NCI-H2081 (cell line): ENCODE results near the gene EVX1.
A peak's percentile ranks its signal among the peaks of the same experiment; 100 is the strongest.

Experiments used
- DNase-seq, 2 experiments: peaks; one replicate each; lab custom pipeline; 2025; lab: John Stamatoyannopoulos, UW

The EVX1 gene

GRCh38 chr7:27235387-27236311 lies 7.0 kb upstream of the EVX1 start:
- peak; percentile 72 to 81 for DNase-seq

GRCh38 chr7:27237735-27238334 lies 4.8 kb upstream of the EVX1 start:
- DNase-seq = no peak

DNA sequence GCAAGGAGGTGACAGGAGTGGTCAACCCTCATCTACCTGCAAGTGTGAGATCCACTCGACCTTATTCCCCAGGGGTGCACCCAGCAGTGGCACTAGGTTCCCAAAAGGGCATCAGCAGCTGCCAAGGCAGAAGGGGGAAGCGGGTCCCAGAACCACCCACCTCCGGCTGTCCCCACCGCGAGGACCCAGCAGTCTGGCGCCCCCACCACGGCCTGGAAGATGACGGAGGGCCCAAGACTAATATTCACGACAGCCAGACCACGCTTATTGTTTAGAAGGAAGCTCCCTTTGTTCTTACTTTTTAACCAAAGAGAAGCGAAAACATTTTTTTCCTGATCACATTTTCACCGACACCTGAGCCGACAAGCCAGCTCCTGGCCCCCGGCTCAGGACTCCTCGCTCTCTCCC lies 3.6 kb upstream of the EVX1 start:
- DNase-seq = no peak

DNA sequence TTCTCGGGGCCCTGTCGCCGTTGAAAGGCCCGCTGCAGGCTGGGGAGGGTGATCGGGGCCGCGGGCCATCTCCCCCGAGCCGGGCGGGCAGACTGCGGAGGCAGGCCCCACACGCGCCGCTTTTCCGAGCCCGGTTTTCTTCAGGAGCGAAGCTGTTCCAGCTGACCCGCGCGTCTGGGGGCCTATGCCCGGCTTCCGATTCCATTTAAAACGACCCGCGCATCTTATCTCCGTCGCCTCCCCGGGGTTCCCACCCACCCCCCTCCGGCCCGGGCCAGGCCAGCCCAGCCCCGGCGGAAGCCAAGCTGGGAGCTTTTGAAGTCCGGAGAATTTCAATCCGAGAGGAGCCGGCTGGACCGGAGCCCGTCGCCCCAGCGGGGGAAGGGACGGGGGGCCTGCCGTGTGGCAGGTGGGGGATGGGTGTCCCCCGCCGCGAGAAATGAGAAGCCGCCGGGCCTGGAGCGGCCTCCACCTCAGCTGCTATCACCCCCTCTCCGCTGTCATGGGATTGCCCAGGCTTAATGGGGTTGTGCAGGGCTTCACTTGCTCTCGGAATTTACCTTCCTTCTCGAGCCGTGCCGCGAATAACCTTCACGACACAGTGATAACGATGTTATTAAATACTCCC lies 3.1 kb upstream of the EVX1 start:
- DNase-seq = no peak

- no peak for DNase-seq
These were observed 2.4 kb upstream of the EVX1 start for GRCh38 chr7:27240015-27240731.

GRCh38 chr7:27241189-27242056 lies 1.2 kb upstream of the EVX1 start:
- DNase-seq = no peak

GRCh38 chr7:27242154-27242553 lies 448 bp upstream of the EVX1 start:
- DNase-seq = no peak

DNA sequence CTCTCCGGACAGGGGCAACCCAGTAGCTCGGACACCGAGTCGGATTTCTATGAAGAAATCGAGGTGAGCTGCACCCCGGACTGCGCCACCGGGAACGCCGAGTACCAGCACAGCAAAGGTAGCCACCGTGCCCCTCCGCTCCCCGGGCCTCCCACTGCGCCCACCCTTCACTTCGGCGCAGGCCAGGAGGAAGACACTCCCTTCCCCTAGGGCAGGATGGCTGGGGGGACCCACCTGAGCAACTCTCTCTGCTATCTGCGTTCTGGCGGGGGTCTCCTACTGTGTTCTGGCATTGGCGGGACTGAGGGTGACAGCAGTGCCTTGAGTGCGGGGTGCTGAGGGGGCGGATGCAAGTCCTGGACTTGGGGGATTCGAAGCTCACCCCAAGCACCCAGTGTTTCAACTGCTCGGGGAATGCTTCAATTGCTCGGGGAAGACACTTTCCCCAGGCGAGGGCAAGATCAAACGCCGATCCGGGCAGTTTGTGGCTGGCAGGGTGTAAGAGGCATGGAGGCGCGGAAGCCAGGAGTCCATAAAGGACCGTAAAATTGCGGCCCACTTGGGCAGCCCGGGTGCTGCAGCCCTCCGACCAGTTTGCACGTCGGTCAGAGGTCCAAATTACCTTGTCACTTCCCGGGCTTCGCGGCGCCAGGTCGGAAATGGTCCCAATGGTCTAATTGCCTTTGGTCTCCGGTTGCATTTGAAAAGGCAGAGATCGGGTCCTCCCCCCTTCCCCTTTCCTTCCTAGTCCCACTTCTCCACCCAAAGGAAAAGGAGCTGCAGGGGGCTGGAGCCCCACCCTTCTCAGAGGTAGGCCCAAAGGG lies 950 bp downstream of the EVX1 start:
- DNase-seq = no peak

DNA sequence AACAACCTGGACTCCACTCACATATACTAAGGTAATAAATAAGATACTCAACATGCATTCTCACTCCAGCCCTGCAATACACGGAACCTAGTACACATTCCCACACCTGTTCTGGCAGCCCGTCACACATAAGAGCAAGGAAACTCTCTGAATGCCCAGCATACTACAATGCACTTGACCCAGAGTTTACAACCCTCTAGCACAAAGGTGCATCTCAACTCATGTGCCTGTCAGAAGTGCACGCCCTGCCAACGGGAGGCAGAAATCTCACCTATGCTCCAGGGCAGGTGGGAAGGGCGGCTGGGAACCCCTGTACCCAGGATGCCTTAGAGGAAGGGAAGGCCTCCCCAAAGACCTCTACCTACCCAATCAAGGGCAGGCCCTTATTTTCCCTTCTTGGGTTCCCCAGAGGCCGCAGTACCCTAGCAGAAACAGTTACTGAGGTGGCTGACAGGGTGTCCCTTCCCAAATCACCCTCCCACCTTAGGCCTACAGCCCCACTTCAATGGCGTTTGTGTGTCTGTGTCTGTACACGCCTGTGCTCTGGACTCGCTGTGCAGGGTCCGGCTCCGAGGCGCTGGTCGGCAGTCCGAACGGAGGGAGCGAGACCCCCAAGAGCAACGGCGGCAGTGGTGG lies 2.0 kb downstream of the EVX1 start:
- DNase-seq = no peak

- no peak for DNase-seq
These were observed 2.7 kb downstream of the EVX1 start for GRCh38 chr7:27245124-27245797.

DNA sequence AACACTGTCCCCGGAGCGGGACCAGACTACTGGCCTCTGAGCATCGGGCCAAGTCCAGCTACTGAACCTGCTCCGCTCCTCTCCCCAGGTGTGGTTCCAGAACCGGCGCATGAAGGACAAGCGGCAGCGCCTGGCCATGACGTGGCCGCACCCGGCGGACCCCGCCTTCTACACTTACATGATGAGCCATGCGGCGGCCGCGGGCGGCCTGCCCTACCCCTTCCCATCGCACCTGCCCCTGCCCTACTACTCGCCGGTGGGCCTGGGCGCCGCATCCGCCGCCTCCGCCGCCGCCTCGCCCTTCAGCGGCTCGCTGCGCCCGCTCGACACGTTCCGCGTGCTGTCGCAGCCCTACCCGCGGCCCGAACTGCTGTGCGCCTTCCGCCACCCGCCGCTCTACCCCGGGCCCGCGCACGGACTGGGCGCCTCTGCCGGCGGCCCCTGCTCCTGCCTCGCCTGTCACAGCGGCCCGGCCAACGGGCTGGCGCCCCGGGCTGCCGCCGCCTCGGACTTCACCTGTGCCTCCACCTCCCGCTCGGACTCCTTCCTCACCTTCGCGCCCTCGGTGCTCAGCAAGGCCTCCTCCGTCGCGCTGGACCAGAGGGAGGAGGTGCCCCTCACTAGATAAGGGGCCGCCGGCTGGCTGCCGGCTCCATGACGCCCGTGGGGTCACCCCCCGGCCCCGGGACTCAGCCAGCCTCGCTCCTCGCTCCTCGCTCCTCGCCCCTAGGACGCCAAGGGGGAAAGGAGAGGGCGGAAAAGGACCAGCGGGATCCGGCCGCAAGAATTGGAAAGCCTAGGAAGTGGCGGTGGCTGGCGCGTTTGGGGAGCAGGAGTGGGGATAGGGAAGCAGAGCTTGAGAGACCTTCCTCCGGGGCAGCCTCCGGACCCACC lies 3.4 kb downstream of the EVX1 start:
- peak in 1 of 2 experiments; percentile 20 for DNase-seq

DNA sequence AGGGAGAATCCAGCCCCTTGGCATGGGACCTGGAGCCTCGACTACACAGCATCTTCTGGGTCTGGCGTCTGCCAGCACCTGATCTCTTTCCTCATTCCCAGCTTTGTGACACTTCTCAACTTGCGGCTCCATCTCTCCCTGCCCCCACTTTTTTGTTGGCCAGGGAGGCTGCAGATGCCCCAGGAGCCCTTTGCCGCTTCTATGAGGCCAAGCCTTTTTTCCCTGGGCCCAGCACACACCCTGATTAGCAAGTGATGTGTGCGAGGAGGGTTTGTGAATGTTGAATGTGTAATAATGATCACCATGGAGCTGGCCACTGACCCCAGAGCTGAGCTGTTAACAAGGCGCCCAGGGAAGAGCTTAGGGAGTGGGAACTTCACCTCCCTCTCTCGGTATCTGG lies 4.4 kb downstream of the EVX1 start:
- DNase-seq = no peak

DNA sequence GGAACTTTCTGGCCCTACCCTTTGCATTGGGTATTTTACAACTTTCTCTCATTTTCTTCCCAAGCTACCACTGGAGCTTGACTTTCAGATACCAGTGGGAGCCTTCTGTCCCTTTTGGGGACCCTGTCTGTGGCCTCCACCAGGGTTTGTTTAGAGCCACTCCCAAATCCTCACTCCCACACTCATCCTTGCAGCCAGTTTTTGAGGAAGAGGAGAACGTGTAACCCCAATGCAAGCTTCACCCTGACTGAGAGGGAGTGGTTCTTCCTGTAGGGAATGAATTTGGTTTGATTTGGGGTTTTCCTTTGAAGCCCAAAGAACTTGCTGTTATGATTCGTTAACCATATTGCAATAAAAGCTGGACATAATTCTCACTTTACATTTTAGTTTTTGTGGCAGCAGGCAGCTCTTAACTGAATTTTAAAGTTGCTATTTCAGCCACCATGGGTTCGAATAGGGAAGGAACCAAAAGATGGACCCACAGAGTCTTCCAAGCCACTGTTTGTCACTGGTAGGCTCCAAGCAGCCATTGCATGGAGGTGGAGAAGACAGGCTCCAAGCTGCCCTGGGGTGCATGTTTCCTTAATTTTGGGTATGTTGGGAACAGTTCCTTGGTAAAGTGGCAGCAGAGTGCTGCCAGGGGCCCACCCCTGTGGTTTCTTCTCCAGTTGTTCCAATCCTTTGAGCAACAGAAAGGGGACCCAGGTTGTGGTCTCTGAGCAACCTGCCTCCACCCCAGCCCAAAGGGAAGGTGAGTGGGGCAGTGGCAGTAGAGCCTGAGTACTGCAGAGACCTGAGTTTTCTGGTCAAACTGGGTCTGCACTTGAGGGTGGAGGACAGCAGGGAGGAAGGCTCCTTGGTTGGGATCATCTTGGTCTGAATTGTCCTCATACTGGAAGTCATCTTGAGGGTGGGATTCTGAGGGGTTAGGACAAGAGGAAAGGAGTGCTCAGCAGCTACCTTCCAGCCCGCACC lies 5.1 kb downstream of the EVX1 start:
- no peak for DNase-seq

GRCh38 chr7:27248427-27248806 lies 5.8 kb downstream of the EVX1 start:
- no peak for DNase-seq

DNA sequence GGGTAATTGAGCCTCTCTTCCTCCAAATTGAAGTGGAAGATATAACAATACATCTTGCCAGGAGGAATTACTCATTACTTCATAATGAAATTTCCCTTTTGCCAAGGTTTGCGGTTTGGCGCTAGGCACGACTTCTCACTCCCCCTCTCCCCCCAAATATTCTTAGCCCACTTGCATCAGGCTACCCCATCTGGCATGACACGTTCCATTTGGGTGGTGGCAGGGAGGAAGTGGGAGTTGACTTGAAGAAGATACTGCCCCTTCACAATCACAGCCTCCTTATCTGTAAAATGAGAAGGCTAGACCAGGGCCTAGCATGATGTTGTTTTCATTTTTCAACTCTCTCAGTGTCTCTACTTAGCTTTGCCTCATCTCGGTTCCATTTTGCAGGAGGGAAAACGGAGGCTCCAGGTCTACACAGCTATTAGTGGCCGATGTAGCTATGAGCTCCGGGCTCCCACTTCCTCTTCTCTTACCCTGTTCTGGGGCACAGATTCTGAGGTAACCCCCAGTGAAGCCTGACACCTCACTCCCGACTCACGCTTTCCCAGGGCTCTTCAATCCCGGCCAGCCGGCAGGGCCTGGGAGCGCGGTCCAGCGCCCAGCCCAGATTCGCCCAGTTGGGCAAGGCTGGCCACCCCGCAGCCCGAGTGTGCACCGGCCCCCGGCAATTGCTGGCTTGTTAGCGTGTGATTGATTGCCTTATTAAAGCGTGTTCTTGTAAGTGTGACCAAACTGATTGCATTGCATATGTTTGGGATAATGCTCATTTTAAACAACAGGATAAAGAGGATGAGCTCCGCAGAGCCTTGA lies 6.5 kb downstream of the EVX1 start:
- no peak for DNase-seq
